Measurements from ENCODE around the gene TMEM232.
A peak's percentile ranks its signal among the peaks of the same experiment; 100 is the strongest.

TMEM232 gene

GRCh38 chr5:110653231-110653970, 73.1 kb downstream of the TMEM232 start:
- no peak for TF ChIP-seq CTCF (IDR thresholded peaks at IDR 0.05; ENCODE audit: low read depth, low read length)
- DNase-seq (ENCODE audit: low read depth, low spot score) = no peak
- in situ Hi-C loops (cut with HindIII; ENCODE audit: low sequenced_read_pairs) = no loop called here
- no peak overlapping the region for H3K4me3 ChIP-seq (ENCODE audit: low read depth, low read length)

- DNase-seq (ENCODE audit: low read depth, low spot score) = peak; percentile 20
- in situ Hi-C loops (cut with HindIII; ENCODE audit: low sequenced_read_pairs) = no loop called here
- TF ChIP-seq CTCF (IDR thresholded peaks at IDR 0.05; ENCODE audit: low read depth, low read length) = no peak
- no peak overlapping the region for H3K4me3 ChIP-seq (ENCODE audit: low read depth, low read length)
Measured at GRCh38 chr5:110651507-110651906, 75.0 kb downstream of the TMEM232 start.

GRCh38 chr5:110644357-110644756, 82.1 kb downstream of the TMEM232 start:
- no peak for DNase-seq (ENCODE audit: low read depth, low spot score)
- no peak for TF ChIP-seq CTCF (IDR thresholded peaks at IDR 0.05; ENCODE audit: low read depth, low read length)
- in situ Hi-C loops (cut with HindIII; ENCODE audit: low sequenced_read_pairs) = no loop called here
- no peak overlapping the region for H3K4me3 ChIP-seq (ENCODE audit: low read depth, low read length)

- no peak for TF ChIP-seq CTCF (IDR thresholded peaks at IDR 0.05; ENCODE audit: low read depth, low read length)
- DNase-seq (ENCODE audit: low read depth, low spot score) = no peak
- H3K4me3 ChIP-seq (ENCODE audit: low read depth, low read length) = no peak overlapping the region
- in situ Hi-C loops (cut with HindIII; ENCODE audit: low sequenced_read_pairs) = no loop called here
Measured at GRCh38 chr5:110638970-110639902, 87.2 kb downstream of the TMEM232 start.

- DNase-seq (ENCODE audit: low read depth, low spot score) = no peak
- no peak for TF ChIP-seq CTCF (IDR thresholded peaks at IDR 0.05; ENCODE audit: low read depth, low read length)
- in situ Hi-C loops (cut with HindIII; ENCODE audit: low sequenced_read_pairs) = no loop called here
- H3K4me3 ChIP-seq (ENCODE audit: low read depth, low read length) = no peak overlapping the region
Measured at GRCh38 chr5:110634475-110634874, 92.0 kb downstream of the TMEM232 start.

- no peak overlapping the region for H3K4me3 ChIP-seq (ENCODE audit: low read depth, low read length)
- TF ChIP-seq CTCF (IDR thresholded peaks at IDR 0.05; ENCODE audit: low read depth, low read length) = no peak
- in situ Hi-C loops (cut with HindIII; ENCODE audit: low sequenced_read_pairs) = no loop called here
- no peak for DNase-seq (ENCODE audit: low read depth, low spot score)
Measured at GRCh38 chr5:110631236-110631635, 95.2 kb downstream of the TMEM232 start.
